Bone marrow (tissue), 2 donors: Measurements from ENCODE around the gene TNK2.
"Not testable (repeated sequence)": the region's sequence is repeated elsewhere in the genome, so short reads cannot be mapped to it uniquely, and the experiment has no call there.

Experiments used
- DNase-seq, 2 donors: peaks; one replicate each; lab custom pipeline; 2025; lab: John Stamatoyannopoulos, UW

The TNK2 gene

DNA sequence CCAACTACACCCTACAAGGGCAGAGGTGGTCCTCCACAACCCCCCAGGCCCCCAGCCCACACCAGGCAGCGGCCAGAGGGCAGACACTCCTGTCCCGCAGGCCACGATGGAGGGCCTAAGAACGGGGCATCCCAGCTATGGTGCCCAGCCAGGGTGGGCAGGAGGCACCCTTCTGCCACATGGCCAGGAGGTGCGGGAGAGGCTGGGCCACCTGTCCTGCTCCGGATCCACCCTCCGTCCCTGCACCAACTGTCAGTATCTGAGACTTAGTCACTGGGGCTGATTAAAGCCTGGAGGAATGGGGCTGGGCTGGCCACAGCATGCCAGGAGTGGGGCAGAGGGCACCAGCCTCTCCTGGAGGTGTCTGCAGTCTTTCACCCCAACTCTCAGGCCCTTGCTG, 37.9 kb downstream of the TNK2 start:
- DNase-seq = no peak

DNA sequence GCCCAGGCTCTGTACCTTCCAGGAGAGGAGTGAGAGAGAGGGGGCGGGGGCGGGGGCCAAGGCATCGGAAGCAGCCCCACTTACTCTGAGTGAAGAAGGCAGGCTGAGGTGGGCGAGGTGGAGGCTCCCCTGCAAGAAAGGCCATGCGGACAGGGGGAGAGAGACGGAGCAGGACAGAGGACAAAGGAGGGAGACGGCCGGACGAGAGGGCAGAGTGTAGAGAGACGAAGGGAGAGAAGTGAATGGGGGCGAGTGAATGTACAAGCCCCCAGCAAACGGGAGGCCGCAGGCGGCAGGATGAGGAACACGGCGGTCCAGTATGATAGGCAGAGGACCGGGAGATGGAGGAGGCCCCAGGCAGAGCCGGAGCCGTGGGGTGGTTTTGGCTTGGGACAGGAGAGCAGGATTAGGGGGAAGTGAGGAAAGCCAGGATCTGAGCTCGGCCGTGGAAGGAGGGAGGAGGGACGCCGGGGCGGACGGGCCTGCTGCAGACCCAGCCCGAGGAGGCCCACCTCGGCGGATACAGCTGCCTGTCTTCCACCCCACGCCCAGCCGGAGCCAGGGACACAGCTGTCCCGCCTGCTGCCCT, 38.8 kb downstream of the TNK2 start:
- no peak for DNase-seq

DNA sequence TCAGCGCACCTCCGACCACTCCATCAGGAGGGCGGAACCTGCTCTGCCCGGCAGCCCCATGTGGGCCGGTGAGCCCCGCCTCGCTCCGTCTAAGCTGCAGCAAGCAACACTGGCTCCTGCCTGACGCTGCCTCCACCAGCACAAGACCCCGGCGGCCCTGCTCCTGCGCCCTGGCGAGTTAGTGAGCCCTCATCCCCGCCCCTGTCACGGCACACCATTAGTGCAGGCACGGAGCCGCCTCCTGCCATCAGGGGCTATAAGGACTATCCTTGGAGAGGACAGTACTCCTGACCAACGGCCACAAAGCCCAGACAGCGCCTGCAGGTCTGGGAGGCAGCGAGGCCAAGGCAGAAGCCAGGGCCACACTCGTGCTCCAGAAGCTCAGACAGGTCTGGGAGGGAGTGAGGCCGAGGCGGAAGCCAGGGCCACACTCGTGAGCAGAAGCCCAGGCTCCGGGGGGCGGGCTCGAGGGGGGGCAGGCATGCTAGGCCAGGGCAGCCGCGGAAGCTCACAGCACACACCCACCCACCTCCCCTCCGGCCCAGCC, 39.4 kb downstream of the TNK2 start:
- DNase-seq = no peak

DNA sequence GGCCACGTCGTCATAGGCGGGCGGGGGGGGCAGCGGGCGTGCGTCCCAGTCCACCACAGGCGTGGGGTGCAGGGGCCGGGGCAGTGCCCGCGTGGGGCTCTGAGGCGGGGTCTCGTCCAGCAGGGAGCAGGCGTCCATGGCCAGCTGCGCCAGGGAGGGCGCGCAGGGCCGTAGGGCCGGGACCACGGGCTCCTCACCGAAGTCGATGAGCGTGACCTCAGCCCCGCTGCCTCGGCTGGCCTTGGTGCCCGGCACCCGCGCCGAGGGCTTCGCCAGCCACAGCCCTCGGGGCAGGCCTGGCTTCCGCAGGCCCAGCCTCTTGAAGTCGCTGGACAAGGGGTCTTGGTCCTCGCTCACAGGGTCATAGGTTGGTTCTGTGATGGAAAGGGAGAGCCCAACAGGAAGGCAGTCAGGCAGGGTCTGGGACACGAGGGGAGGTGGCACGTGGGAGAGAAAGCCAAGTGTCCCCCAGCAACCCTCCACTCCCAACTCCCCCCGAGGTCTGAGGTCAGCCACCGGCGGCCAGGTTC, 40.0 kb downstream of the TNK2 start:
- no peak for DNase-seq

DNA sequence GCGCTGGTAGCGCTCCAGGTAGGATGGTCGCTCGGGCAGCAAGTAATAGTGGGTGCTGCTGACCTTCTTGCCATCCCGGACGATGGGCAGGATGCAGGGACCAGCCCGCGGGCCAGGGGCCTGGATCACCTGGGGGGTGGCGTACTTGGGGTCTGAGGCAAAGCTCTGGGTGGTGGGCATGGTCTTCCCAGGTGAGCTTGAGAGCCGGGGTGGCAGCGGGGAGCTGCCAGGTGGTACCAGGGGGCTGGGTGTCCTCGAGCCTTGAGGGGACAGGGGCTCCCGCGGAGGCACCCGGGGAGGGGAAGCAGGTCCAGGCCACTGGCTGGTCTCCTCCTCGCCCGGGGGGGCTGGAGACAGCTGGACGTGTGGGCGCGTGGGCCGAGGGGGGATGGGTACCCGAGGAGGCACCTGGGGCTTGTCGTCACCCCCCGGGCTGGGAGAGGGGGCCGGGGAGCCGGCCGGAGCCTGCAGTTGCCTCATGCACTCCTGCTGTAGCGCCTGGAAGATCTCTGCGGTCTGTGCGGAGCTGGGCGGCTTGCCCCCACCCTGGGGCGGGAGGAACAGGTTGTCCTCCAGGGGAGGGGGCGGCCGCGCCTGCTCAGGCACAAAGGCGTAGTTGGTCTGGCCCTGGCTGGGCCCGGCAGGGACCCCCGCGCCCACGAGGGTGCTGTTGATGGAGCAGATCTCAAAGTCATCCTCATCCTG, 40.6 kb downstream of the TNK2 start:
- DNase-seq = no peak

DNA sequence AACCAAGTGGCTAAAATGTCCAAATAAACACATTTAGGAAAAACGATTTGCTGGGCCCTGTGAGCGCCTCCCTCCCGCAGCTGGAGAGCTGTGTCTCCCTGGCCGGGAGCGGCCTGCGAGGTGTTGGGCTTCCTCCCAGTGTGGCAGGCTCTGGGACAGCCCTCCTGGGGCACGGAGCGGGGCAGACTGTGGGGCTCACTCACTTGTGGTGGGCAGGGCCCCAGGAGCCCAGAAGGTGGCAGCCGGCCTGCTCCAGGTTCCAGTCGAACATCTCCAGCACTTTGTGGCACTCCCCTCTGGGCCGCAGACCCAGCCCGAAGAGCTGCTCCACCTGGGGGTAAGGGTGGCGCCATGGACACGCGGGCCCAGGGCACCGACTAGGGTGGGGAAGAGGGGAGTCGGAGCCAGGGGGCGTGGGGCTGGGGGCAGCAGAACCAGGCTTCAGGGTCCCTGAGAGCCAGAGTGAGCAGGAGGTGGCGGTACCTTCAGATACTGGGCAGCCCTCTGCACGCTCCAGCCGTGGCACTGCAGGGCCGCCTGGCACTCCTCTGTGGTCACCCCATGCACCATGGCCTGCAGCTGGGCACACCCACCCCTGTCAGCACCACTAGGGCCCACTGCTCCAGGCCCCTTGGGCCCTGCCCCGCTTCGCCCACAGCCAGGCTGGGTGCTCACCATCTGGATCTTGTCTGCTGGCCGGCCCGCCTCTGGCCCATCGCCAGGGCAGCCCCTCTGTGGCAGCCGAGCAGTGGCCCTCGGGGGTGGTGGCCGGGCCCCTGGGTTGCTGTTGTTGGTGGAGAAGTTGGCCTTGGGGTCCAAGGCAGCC, 41.5 kb downstream of the TNK2 start:
- DNase-seq = no peak

DNA sequence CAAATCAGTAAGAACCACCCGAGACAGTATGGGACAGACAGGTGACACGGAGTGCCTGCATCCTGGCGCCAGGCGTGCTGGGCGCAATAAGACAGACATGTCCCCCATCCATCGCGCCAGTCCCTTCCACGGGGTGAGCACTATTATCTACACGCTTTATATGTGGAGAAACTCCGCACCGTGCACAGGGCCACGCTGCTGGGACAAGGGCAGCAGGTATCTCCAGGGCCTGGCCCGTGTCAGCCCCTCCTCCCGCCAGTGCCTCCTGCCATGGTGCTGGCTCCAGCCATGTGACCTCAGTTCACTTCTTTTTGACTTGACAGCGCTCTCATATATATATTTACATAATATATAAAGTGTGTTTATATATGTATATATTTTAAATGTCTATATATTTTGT, 42.6 kb downstream of the TNK2 start:
- no peak for DNase-seq

DNA sequence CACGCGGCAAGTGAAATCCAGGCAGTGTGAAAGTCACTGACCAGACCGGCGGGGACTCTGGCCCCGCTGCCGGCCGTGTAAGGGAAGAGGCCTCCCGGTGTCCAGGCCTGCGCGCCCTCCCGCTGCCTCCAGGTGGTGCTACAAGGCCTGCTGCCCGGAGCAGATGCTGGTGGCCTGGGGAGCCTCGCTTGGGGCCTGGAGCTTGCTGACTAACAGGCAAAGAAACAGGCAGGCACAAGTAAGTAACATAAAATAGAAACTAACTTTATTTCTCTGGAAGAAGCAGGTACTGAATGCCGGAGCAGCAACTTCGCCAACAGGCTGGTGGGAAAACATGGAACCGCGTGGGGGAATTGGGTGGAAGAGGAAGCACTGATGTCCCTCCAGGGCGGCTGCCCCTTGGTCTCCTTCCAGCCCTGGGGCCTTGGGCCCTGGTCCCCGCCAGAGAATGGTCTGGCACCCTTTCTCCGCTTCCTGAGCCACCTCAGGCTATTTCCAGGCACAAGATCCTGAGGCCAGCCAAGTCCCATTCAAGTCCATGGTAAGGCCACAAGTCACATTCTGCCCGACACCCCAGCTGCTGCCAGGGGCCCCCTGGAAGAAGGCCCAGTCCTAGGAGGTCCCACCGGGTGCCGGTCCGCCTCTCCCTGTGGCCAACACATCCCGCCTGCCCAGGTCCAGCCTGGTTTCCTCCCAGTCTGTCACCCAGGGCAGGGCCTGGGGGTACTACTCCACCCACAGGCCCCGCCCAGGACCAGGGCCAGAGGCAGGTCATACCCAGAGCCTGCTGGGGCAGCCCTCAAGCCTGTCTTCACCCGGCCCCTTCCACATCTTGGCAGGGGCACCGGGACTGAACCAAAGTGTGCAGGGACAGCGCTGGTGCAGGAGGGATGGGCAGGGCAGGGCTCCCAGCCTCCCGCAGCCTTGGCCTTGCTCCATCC, 45.0 kb downstream of the TNK2 start:
- DNase-seq = peak in 1 of 2 donors; percentile 28

DNA sequence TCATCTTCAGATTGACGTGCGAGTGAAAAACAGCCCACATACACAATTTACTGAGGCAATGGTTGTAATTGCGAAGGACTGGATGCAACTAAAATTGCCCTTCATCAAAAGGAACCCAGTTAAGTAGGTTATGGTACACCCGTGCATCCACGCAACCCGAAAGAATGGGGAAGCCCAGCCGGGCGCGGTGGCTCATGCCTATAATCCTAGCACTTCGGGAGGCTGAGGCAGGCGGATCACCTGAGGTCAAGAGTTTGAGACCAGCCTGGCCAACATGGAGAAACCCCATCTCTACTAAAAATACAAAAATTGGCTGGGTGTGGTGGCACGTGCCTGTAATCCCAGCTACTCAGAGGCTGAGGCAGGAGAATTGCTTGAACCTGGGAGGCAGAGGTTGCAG, 46.0 kb downstream of the TNK2 start:
- not testable (repeated sequence) for DNase-seq

DNA sequence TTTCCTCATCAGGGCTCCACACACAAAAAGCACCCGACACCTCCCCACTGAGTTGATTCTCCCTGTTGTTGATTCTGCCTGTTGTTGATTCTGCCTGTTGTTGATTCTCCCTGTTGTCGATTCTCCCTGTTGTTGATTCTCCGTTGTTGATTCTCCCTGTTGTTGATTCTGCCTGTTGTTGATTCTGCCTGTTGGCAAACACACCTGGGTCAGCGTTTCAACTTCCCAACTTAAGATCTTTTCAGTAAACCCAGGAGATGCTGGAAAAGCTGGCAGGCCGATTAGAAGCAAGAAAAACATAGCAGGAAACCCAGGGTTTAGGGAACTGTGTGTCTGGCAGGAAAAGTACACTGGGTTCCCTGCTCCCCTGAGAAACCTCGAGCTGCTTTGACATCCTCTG, 47.9 kb downstream of the TNK2 start:
- DNase-seq = no peak

DNA sequence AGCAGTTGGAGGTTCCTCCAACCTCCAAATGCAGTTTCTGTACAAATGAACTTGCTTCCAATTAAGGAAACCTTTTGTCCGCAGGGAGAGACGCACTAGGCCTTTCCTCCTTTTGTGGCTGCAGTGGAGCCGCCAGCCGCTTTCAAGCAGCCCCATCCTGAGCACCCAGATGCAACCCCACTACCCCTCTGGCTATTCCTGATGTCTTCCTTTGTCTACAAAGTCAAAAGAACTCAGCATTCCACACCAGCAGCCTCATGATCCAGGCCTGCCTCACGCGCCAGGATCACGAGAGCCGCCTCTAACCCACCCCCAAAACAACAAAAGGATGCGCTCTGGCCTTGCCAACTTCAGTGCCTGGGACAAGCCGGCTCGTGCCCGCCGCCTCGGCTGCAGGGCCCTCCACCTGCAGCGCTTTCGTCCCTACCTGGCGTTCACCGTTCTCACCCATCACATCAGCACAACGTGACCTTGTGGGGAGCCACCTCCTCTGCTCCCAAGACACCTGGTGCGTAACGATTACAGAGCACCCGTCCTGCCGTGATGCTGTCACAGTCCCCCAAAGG, 48.4 kb downstream of the TNK2 start:
- no peak for DNase-seq

DNA sequence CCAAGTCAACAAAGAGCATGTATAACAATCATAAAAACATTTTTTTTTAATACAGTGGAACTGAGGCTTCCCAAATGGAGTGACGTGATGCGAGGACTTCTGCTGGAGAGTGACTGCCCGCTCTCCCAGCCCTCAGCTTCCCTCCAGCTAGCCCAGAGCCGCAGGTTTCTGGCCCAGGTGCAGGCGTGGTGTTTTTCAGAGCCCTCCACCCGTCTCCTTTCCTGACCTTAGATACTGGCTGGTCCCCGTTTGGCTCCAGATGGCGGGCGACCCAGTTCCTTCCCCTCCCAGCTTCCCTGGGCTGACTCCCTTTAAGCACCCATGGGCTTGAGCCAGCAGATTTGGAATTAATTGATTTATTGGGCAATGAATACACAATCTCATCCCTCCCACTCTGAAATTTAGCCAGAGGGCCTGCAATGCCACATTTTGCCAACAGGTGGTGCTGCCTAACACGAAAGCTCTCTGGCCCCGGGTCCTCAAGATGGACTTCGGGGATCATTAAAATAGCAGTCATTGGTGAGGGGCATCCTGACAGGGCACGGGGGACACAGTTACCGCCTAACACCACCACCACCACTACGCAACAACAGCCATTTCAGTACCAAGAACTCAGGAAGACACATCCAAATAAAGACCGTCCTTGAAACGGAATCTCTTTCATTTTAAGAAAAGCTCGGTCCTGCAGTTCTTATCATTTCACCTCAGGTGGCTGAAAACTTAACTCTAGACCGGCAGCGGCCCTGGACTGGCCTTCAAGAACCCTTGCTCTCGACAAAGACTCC, 49.1 kb downstream of the TNK2 start:
- peak; percentile 9 to 38 for DNase-seq

DNA sequence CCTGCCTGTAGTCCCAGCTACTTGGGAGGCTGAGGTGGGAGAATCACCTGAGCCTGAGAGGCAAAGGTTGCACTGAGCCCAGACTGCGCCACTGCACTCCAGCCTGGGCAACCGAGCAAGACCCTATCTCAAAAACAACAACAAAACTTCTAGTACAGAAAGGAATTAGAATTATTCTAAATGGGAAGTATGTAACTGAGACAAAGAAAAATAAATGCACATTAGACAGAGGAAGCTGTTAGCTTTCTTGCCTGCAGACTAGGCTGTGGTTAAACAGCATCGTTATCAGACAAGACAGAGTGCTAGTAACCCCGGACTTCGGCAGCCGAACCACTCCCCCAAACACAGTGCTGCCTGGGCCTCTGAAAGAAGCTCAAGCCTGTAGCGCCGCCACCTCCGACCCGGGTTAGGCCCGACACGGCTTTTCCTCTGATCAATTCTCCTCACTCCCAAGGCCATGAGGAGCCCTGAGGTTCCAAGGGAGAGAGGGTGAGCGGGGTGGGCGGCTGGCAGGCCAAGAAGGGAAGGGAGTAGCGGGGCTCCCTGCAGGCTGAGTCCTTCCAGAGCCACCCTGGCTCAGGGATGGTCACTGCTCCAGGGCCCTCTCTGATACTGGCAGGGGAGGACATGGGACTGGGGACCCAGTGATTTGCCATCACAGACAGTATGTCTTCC, 51.8 kb downstream of the TNK2 start:
- peak in 1 of 2 donors; percentile 76 for DNase-seq

DNA sequence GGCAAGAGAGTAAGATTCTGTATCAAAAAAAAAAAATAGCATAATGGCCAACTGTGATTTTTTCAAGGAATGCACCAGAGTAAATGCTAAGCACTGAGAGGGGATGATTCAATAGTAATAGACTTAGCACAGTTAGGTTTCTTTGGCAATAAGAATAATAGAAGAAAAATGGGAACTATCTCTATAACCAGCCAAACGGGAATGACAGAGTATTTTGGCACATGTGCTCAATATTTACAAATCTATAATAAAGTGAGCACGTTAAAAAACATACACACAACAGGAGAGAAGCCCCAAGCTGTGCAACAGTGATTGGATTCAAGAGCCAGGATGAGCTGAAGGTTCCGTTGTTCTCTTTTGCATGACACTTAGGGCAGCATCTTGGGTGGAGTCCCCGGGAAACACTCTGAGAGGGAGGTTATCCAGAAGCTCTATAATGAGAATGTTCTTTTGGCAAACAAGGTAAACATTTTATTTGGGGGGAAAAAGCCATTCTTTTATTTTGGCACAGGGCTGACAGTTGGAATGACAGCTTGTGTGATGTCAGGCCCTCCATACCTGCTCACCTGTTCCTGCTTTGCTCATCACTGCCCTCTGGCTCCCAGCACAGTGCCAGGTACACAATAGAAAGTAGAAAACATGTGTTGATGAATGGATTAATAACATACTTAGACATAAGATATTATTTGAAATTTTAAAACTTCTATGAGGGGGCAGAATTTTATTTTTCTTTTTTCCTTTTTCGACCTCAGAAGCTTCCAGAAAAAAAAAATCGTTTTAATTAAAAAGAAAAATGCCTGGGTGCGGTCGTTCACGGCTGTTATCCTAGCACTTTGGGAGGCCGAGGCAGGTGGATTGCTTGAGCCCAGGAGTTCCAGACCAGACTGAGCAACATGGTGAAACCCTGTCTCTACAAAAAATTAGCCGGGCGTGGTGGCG, 52.6 kb downstream of the TNK2 start:
- no peak for DNase-seq

DNA sequence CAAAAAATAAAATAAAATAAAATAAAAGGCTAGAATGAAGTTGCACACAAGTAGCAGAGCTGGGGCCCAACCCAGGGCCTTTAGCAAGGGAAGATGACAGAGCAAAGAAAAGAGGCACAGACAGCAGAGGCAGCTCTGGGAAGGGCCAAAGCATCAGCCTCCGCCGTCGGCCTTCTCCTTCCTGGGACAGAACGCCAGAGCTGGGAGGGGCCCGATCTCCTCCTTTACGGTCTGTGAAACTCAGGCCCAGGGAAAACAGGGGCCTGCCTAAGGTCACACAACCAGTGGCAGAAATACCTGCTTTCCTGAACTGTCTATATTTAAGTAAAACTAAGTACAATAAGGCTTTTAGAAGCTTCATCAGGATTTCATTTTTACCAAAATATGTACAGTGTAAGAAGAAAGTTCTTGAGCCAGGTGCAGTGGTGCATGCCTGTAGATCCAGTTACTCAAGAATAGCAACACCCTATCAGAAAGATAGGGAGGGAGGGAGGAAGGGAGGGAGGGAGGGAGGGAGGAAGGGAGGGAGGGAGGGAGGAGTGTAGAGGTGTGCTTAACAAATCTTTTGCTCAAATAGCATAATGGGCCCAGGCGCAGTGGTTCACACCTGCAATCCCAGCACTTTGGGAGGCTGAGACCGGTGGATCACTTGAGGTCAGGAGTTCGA, 53.6 kb downstream of the TNK2 start:
- no peak for DNase-seq

DNA sequence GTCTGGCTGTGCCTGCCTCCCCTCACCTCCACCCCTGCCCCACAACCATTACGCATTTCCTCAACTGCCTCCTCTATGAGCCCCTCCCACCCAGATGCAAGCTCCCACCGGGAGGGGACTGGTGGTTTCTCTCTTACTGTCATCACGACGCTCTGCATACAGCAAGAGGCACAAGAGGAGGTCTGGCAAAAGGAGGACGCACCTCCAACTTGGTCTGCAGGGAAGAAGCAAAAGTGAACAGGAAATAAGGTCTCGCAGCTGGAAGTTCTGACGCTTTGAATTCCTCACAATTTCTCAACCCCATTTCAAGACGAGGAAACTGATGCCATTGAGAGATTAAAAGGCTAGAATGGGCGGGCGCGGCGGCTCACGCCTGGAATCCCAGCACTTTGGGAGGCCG, 54.4 kb downstream of the TNK2 start:
- DNase-seq = peak in 1 of 2 donors; percentile 23

DNA sequence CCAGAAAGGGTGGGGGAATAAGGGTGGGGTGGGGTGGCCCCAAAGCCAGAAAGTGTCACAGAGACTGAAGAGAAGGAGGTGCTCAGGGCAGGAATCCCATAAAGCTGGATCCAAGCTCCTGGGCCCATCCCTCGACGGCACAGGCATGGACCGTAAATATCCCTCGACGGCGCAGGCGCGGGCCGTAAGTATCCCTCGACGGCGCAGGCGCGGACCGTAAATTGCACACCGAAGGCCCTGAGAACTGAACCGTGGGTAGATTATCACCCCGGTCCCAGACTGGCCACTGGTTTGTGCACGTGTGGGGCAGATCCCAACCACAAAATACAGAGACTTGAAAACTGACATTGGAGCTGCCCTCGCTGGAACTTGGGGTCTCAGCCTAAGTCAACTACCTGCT, 55.3 kb downstream of the TNK2 start:
- DNase-seq = no peak
